ENCODE data around the gene ATP7B.

ATP7B gene

DNA sequence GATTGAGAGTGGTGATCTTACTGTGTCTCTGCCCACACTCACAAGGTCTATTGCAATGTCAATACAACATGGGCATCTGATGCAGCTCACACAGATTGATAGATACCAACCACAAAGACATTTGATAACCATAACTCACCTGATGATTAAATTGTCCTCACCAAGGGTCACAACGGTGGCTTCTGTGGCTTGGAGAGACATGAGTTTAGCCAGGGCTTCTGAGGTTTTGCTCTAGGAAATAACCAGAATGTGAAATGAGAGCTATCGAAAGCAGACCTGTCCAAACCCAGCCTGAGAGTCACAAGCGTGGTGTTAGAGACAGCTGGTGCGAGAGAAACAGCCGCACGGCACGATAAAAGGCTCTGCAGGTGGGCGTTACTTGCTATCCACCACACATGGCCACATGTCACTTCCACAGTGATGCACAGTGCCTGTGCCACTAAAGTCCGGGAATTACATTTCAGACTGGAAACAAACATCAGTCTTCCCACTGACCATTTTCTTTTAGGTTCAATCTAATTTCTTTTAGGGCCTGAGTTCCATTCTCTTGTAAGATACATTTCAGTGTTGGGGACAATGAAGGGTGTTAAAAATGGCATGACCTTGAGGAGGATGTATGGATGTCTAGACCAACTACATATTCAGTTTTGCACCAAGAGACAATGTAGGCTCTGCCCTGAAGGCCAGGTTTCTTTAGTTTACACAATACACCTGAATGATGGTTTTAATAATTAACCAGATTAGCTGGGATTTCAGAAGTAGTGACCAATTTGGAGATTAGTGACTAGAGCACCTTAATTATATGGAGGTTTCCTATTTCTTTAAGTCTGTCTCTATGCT is 53.7 kb downstream of the ATP7B start:
- TF ChIP-seq ZFX (IDR thresholded peaks at IDR 0.05; ENCODE audit: borderline replicate concordance): no peak
- no peak for TF ChIP-seq CTCF (IDR thresholded peaks at IDR 0.05)
- H3K27ac ChIP-seq: peak overlapping the region; percentile 84

DNA sequence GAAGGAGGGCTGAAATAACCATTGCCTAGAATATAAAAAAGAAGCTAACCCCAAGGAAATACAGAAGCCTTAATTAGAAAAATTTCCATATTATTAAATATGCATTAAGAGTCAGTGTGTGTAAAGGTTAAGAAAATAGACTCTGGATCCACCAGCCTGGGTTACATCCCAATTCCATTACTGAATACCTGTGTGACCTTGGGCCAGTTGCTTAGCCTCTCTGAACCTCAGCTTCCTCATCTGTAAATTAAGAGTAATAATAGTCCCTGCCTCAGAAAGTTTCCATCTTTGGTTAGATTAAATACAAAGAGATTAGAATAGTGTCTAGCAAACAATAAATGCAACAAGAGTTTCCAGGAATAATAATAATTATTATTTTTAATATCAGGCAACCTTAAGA is 54.5 kb downstream of the ATP7B start:
- TF ChIP-seq ZFX (IDR thresholded peaks at IDR 0.05; ENCODE audit: borderline replicate concordance) (no peak), CTCF (IDR thresholded peaks at IDR 0.05) (no peak)
- H3K27ac ChIP-seq: peak overlapping the region; percentile 84

GRCh38 chr13:51955816-51956603 is 55.2 kb downstream of the ATP7B start:
- TF ChIP-seq ZFX (IDR thresholded peaks at IDR 0.05; ENCODE audit: borderline replicate concordance) (no peak), CTCF (IDR thresholded peaks at IDR 0.05) (no peak)
- H3K27ac ChIP-seq: no peak overlapping the region

GRCh38 chr13:51955281-51955771 is 55.9 kb downstream of the ATP7B start:
- TF ChIP-seq ZFX (IDR thresholded peaks at IDR 0.05; ENCODE audit: borderline replicate concordance) (no peak), CTCF (IDR thresholded peaks at IDR 0.05) (no peak)
- H3K27ac ChIP-seq: no peak overlapping the region

DNA sequence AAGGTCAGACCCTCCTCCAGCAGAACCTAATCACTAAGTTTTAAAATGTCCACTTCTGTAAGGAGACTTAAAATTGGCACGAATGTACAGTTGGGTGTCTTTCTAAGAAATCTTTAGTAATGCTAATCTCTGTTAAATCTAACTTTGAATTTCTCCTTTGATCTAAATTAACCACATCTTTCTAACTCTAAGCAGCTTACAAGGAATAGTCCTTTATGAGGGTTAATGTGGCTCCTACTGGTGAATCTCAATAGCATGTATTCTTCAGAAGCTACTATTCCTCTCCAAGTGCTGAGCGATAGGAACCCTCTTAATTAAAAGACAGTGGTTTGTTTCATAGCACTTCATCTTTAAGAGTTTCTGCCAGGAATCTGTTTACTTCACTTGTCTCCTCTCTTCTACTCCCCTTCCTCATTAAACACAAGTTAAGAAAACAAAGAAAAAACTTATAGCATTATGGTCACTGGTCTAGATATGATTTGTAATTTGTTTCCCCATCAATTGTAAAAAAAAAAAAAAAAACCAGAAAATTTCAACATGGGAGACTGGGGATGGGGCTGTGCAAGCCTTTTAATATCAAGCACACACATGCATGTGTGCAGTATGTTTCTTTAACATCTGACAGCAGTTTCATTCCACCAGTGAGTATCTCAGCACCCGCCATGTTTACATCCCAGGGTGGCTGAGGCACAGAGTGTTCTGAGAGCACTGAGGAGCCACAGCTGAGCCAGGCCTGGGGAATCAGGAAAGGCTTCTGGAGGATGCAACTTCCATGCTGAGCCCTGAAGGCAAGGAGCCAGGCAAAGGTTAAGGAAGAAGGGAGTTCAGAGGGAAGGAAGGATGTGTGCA is 57.7 kb downstream of the ATP7B start:
- TF ChIP-seq CTCF (IDR thresholded peaks at IDR 0.05) (no peak), ZFX (IDR thresholded peaks at IDR 0.05; ENCODE audit: borderline replicate concordance) (no peak)
- H3K27ac ChIP-seq: no peak overlapping the region

GRCh38 chr13:51950722-51951121 is 60.5 kb downstream of the ATP7B start:
- H3K27ac ChIP-seq: no peak overlapping the region
- TF ChIP-seq ZFX (IDR thresholded peaks at IDR 0.05; ENCODE audit: borderline replicate concordance): no peak
- TF ChIP-seq CTCF (IDR thresholded peaks at IDR 0.05): no peak
